ENCODE measurements around the gene TNS2. TPM values are rescaled to one million over a fixed set of nuclear protein-coding genes. Genes with fewer than 3 reads are reported as not detected.

TNS2 gene
- total RNA-seq, 1 donor from 2014 or later, result 56.2 TPM

DNA sequence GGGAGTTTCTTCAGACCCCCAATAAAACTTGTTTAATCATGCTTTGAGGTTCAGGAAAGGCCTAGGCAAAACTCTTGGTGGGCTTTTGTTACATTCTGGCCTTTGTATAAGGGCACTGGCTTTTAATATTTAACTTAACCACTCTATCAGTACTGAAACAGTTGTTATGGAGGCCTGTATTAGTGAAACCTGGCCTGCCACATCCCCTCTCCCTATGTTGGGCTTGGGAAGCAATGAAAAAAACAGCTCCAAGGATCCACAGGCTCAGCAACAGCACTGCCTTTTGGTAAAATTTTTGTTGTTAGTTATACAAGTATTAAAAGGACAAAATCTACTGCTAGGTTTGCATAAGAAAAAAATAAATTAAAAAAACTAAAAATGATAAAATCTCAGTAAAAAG lies 64.1 kb downstream of the TNS2 start:
- DNase-seq, result no peak

Other genes with a start within 250 kb of the TNS2 start
- gene KRT4, start 235.9 kb upstream of the TNS2 start, total RNA-seq, result not detected in 2 replicates
- gene KRT79, start 215.8 kb upstream of the TNS2 start, total RNA-seq, result not detected in 2 replicates
- not detected in 2 replicates for gene KRT78, start 201.1 kb upstream of the TNS2 start, total RNA-seq
- gene KRT8, start 145.0 kb upstream of the TNS2 start, total RNA-seq, result 9.5 and 11.9 TPM in 2 replicates
- 257 and 322 TPM in 2 replicates for gene KRT18, start 100.9 kb upstream of the TNS2 start, total RNA-seq
- 1,240 and 1,351 TPM in 2 replicates for gene EIF4B, start 43.6 kb upstream of the TNS2 start, total RNA-seq
- 13.1 and 16.5 TPM in 2 replicates for gene SPRYD3, start 29.3 kb downstream of the TNS2 start, total RNA-seq
- 4.9 and 7.0 TPM in 2 replicates for gene IGFBP6, start 47.6 kb downstream of the TNS2 start, total RNA-seq
- gene SOAT2, start 53.4 kb downstream of the TNS2 start, total RNA-seq, result not detected in 2 replicates
- gene ZNF740, start 130.7 kb downstream of the TNS2 start, total RNA-seq, result 13.0 and 14.5 TPM in 2 replicates
- gene CSAD, start 130.9 kb downstream of the TNS2 start, total RNA-seq, result 2.9 and 6.5 TPM in 2 replicates
- gene ITGB7, start 157.2 kb downstream of the TNS2 start, total RNA-seq, result 0.19 and 0.34 TPM in 2 replicates
- 11.7 and 17.7 TPM in 2 replicates for gene RARG, start 182.1 kb downstream of the TNS2 start, total RNA-seq
- 4.8 and 16.5 TPM in 2 replicates for gene ESPL1, start 218.2 kb downstream of the TNS2 start, total RNA-seq
- gene PFDN5, start 245.5 kb downstream of the TNS2 start, total RNA-seq, result 185 and 491 TPM in 2 replicates
- 35.2 and 43.1 TPM in 2 replicates for gene MYG1, start 249.6 kb downstream of the TNS2 start, total RNA-seq